ENCODE results near the gene DNAI7.

GRCh38 chr12:25243680-25243990 is 48.7 kb upstream of the DNAI7 start:
- TF ChIP-seq SUZ12 (IDR thresholded peaks at IDR 0.05; ENCODE audit: extremely low read depth, insufficient read depth, insufficient read length) (no peak), ZNF274 (IDR thresholded peaks at IDR 0.05; ENCODE audit: low read depth, low read length) (no peak), YY1 (IDR thresholded peaks at IDR 0.05; ENCODE audit: insufficient read depth, insufficient read length) (no peak)
